ENCODE data around the gene C11orf68. TPM values are rescaled to one million over a fixed set of nuclear protein-coding genes. Genes with fewer than 3 reads are reported as not detected.

C11orf68 gene
- total and polyA plus RNA-seq, 9 of the 15 experiments (the other 6 are each of a cell fraction or from before 2014, with no cell fraction given), result 3.6 to 35.9 (median 12.8) TPM

Other genes with a start within 250 kb of the C11orf68 start
Only the 7 nearest of the 22 such genes appear.
- not detected in 2 replicates for gene CTSW, start 39.2 kb downstream of the C11orf68 start, total RNA-seq (2014; rRNA removed)
- gene CTSW, start 39.2 kb downstream of the C11orf68 start, total RNA-seq (2014; rRNA removed; fragmentation: Illumina TruSeq; extraction: Trizol), result not detected in 2 replicates
- gene CTSW, start 39.2 kb downstream of the C11orf68 start, total RNA-seq (2015; rRNA removed; fragmentation: Illumina TruSeq; extraction: Trizol), result not detected in 2 replicates
- gene CTSW, start 39.2 kb downstream of the C11orf68 start, total RNA-seq (2021), result not detected in 2 replicates
- gene CTSW, start 39.2 kb downstream of the C11orf68 start, polyA plus RNA-seq (2011; rRNA removed), result 0.05 TPM in 1 of 2 replicates, not detected in the other
- not detected in 2 replicates for gene CTSW, start 39.2 kb downstream of the C11orf68 start, polyA plus RNA-seq (2014; fragmentation: Illumina TruSeq; extraction: Trizol)
- under 1 TPM in 1 of 2 experiments, not detected in 1; 0.04 TPM for gene CTSW, start 39.2 kb downstream of the C11orf68 start, polyA plus RNA-seq (2014; fragmentation: Nextera tagmentation; extraction: Ambion mirVana)
- gene CTSW, start 39.2 kb downstream of the C11orf68 start, polyA plus RNA-seq (2014; rRNA removed), result not detected in 2 replicates
- gene FIBP, start 30.6 kb downstream of the C11orf68 start, total RNA-seq (2014; rRNA removed), result 77.2 and 98.5 TPM in 2 replicates
- gene FIBP, start 30.6 kb downstream of the C11orf68 start, total RNA-seq (2014; rRNA removed; fragmentation: Illumina TruSeq; extraction: Trizol), result 36.8 and 44.6 TPM in 2 replicates
- 45.8 and 46.8 TPM in 2 replicates for gene FIBP, start 30.6 kb downstream of the C11orf68 start, total RNA-seq (2015; rRNA removed; fragmentation: Illumina TruSeq; extraction: Trizol)
- 51.1 and 54.0 TPM in 2 replicates for gene FIBP, start 30.6 kb downstream of the C11orf68 start, total RNA-seq (2021)
- gene FIBP, start 30.6 kb downstream of the C11orf68 start, polyA plus RNA-seq (2011; rRNA removed), result 58.8 and 69.4 TPM in 2 replicates
- gene FIBP, start 30.6 kb downstream of the C11orf68 start, polyA plus RNA-seq (2014; fragmentation: Illumina TruSeq; extraction: Trizol), result 48.6 and 62.8 TPM in 2 replicates
- gene FIBP, start 30.6 kb downstream of the C11orf68 start, polyA plus RNA-seq (2014; fragmentation: Nextera tagmentation; extraction: Ambion mirVana), result 10 to 100 TPM; 41.2 to 46.2 TPM
- 79.2 and 82.8 TPM in 2 replicates for gene FIBP, start 30.6 kb downstream of the C11orf68 start, polyA plus RNA-seq (2014; rRNA removed)
- 138 and 161 TPM in 2 replicates for gene CCDC85B, start 28.4 kb downstream of the C11orf68 start, total RNA-seq (2014; rRNA removed)
- gene CCDC85B, start 28.4 kb downstream of the C11orf68 start, total RNA-seq (2014; rRNA removed; fragmentation: Illumina TruSeq; extraction: Trizol), result 0.26 and 0.29 TPM in 2 replicates
- gene CCDC85B, start 28.4 kb downstream of the C11orf68 start, total RNA-seq (2015; rRNA removed; fragmentation: Illumina TruSeq; extraction: Trizol), result 6.2 and 11.7 TPM in 2 replicates
- 64.4 and 74.8 TPM in 2 replicates for gene CCDC85B, start 28.4 kb downstream of the C11orf68 start, total RNA-seq (2021)
- 6.8 and 7.9 TPM in 2 replicates for gene CCDC85B, start 28.4 kb downstream of the C11orf68 start, polyA plus RNA-seq (2011; rRNA removed)
- gene CCDC85B, start 28.4 kb downstream of the C11orf68 start, polyA plus RNA-seq (2014; fragmentation: Illumina TruSeq; extraction: Trizol), result 0.30 and 1.9 TPM in 2 replicates
- gene CCDC85B, start 28.4 kb downstream of the C11orf68 start, polyA plus RNA-seq (2014; fragmentation: Nextera tagmentation; extraction: Ambion mirVana), result under 1 TPM; 0.14 to 0.29 TPM
- 92.3 TPM in 2 replicates for gene CCDC85B, start 28.4 kb downstream of the C11orf68 start, polyA plus RNA-seq (2014; rRNA removed)
- gene FOSL1, start 18.7 kb downstream of the C11orf68 start, total RNA-seq (2014; rRNA removed), result 18.6 and 21.3 TPM in 2 replicates
- gene FOSL1, start 18.7 kb downstream of the C11orf68 start, total RNA-seq (2014; rRNA removed; fragmentation: Illumina TruSeq; extraction: Trizol), result 4.6 and 6.2 TPM in 2 replicates
- gene FOSL1, start 18.7 kb downstream of the C11orf68 start, total RNA-seq (2015; rRNA removed; fragmentation: Illumina TruSeq; extraction: Trizol), result 10.0 and 12.4 TPM in 2 replicates
- gene FOSL1, start 18.7 kb downstream of the C11orf68 start, total RNA-seq (2021), result 26.1 and 28.7 TPM in 2 replicates
- gene FOSL1, start 18.7 kb downstream of the C11orf68 start, polyA plus RNA-seq (2011; rRNA removed), result 5.3 and 9.0 TPM in 2 replicates
- gene FOSL1, start 18.7 kb downstream of the C11orf68 start, polyA plus RNA-seq (2014; fragmentation: Illumina TruSeq; extraction: Trizol), result 26.9 and 39.6 TPM in 2 replicates
- 1 to 10 TPM; 3.5 to 4.2 TPM for gene FOSL1, start 18.7 kb downstream of the C11orf68 start, polyA plus RNA-seq (2014; fragmentation: Nextera tagmentation; extraction: Ambion mirVana)
- gene FOSL1, start 18.7 kb downstream of the C11orf68 start, polyA plus RNA-seq (2014; rRNA removed), result 16.3 and 16.9 TPM in 2 replicates
- gene DRAP1, start 364 bp upstream of the C11orf68 start, total RNA-seq (2014; rRNA removed), result 189 and 200 TPM in 2 replicates
- gene DRAP1, start 364 bp upstream of the C11orf68 start, total RNA-seq (2014; rRNA removed; fragmentation: Illumina TruSeq; extraction: Trizol), result 25.2 and 30.3 TPM in 2 replicates
- 124 and 127 TPM in 2 replicates for gene DRAP1, start 364 bp upstream of the C11orf68 start, total RNA-seq (2015; rRNA removed; fragmentation: Illumina TruSeq; extraction: Trizol)
- 92.2 and 92.9 TPM in 2 replicates for gene DRAP1, start 364 bp upstream of the C11orf68 start, total RNA-seq (2021)
- gene DRAP1, start 364 bp upstream of the C11orf68 start, polyA plus RNA-seq (2011; rRNA removed), result 32.6 and 40.4 TPM in 2 replicates
- gene DRAP1, start 364 bp upstream of the C11orf68 start, polyA plus RNA-seq (2014; fragmentation: Illumina TruSeq; extraction: Trizol), result 108 and 122 TPM in 2 replicates
- gene DRAP1, start 364 bp upstream of the C11orf68 start, polyA plus RNA-seq (2014; fragmentation: Nextera tagmentation; extraction: Ambion mirVana), result 10 to 100 TPM in 1 of 2 experiments, 1 to 10 TPM in 1; 9.6 to 14.3 TPM
- gene DRAP1, start 364 bp upstream of the C11orf68 start, polyA plus RNA-seq (2014; rRNA removed), result 167 and 169 TPM in 2 replicates
- gene TSGA10IP, start 26.4 kb upstream of the C11orf68 start, total RNA-seq (2014; rRNA removed), result not detected in 2 replicates
- not detected in 2 replicates for gene TSGA10IP, start 26.4 kb upstream of the C11orf68 start, total RNA-seq (2014; rRNA removed; fragmentation: Illumina TruSeq; extraction: Trizol)
- gene TSGA10IP, start 26.4 kb upstream of the C11orf68 start, total RNA-seq (2015; rRNA removed; fragmentation: Illumina TruSeq; extraction: Trizol), result not detected in 2 replicates
- gene TSGA10IP, start 26.4 kb upstream of the C11orf68 start, total RNA-seq (2021), result not detected in 2 replicates
- gene TSGA10IP, start 26.4 kb upstream of the C11orf68 start, polyA plus RNA-seq (2011; rRNA removed), result not detected in 2 replicates
- gene TSGA10IP, start 26.4 kb upstream of the C11orf68 start, polyA plus RNA-seq (2014; fragmentation: Illumina TruSeq; extraction: Trizol), result not detected in 2 replicates
- not detected for gene TSGA10IP, start 26.4 kb upstream of the C11orf68 start, polyA plus RNA-seq (2014; fragmentation: Nextera tagmentation; extraction: Ambion mirVana)
- gene TSGA10IP, start 26.4 kb upstream of the C11orf68 start, polyA plus RNA-seq (2014; rRNA removed), result not detected in 2 replicates
- gene SART1, start 42.7 kb upstream of the C11orf68 start, total RNA-seq (2014; rRNA removed), result 84.1 and 124 TPM in 2 replicates
- gene SART1, start 42.7 kb upstream of the C11orf68 start, total RNA-seq (2014; rRNA removed; fragmentation: Illumina TruSeq; extraction: Trizol), result 11.4 and 17.0 TPM in 2 replicates
- 31.7 and 32.0 TPM in 2 replicates for gene SART1, start 42.7 kb upstream of the C11orf68 start, total RNA-seq (2015; rRNA removed; fragmentation: Illumina TruSeq; extraction: Trizol)
- 47.1 and 54.9 TPM in 2 replicates for gene SART1, start 42.7 kb upstream of the C11orf68 start, total RNA-seq (2021)
- gene SART1, start 42.7 kb upstream of the C11orf68 start, polyA plus RNA-seq (2011; rRNA removed), result 8.4 and 13.6 TPM in 2 replicates
- 31.7 and 45.0 TPM in 2 replicates for gene SART1, start 42.7 kb upstream of the C11orf68 start, polyA plus RNA-seq (2014; fragmentation: Illumina TruSeq; extraction: Trizol)
- gene SART1, start 42.7 kb upstream of the C11orf68 start, polyA plus RNA-seq (2014; fragmentation: Nextera tagmentation; extraction: Ambion mirVana), result 1 to 10 TPM; 4.8 to 7.2 TPM
- gene SART1, start 42.7 kb upstream of the C11orf68 start, polyA plus RNA-seq (2014; rRNA removed), result 50.5 and 57.6 TPM in 2 replicates